Measurements from ENCODE around the gene SLC25A33.
"Not testable (repeated sequence)": the region's sequence is repeated elsewhere in the genome, so short reads cannot be mapped to it uniquely, and the experiment has no call there.

SLC25A33 gene

DNA sequence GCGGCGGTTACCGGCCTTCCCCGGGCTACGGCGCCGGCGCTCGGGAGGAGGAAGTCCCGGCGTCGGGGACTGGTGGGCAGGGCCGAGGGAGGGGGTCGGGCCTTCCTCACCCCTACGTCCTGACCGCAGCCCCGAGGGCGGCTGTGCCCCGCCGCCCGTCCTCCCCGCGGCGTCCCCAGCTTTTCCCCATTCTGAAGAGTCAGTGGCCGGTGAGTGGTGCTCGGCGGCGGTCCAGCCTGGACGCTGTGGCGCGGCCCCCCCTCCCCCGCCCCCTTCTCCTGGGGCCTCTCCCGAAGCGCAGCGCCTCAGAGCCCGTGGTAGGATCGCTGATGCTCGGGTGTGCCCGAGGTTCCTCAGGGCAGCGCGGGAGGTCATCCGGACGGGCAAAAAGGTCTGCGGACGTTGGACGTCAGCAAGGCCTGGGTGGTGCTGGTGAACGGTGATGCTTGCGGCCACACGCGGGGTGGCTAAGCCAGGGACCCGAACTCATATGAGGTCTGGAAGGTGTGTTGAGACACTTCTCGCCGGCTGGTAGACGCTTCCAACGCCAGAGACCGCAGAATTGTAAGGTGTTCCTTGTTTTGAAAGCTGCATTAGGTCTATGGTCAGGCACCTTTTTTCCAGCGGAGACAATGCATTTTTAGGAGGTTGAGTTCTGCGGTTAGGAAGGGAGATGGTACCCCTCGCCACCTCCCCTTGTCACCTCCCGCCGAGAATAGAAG lies 725 bp downstream of the SLC25A33 start:
- peak in 2 of 4 experiments; percentile 13 to 37 for DNase-seq

DNA sequence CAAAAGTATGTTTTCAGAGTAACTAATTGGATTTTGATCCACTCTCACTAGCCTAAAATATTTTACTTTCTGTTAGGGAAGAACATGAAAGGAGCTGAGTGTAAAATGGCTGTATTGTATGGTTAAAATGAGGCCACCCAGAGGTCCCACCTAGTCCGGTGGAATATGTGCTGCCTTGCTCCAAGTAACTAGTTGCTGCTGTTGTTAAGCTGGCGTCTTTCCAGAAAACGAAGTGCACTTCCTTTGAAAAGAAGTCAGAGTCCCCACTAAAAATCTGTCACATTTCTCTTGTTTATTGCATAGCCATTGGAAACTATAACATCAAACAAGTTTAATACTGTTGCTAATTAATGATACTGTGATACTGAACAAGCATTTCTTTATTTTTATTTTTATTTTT lies 3.2 kb downstream of the SLC25A33 start:
- no peak for DNase-seq

DNA sequence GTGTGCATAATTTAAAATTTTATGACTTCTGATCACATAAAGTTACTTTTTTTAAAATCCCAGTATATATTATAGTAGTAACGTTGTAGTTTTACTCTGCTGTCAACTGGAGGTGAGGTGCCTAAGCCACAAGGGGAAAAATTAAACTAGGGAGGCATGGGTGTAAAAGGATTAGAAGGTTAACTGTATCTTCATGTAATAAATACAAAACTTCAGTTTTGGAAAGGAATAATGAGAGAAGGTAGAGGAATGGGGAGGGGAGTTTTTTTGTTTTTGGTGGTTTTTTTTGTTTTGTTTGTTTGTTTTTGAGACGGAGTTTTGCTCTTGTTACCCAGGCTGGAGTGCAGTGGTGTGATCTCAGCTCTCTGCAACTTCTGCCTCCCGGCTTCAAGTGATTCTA lies 5.7 kb downstream of the SLC25A33 start:
- no peak for DNase-seq

DNA sequence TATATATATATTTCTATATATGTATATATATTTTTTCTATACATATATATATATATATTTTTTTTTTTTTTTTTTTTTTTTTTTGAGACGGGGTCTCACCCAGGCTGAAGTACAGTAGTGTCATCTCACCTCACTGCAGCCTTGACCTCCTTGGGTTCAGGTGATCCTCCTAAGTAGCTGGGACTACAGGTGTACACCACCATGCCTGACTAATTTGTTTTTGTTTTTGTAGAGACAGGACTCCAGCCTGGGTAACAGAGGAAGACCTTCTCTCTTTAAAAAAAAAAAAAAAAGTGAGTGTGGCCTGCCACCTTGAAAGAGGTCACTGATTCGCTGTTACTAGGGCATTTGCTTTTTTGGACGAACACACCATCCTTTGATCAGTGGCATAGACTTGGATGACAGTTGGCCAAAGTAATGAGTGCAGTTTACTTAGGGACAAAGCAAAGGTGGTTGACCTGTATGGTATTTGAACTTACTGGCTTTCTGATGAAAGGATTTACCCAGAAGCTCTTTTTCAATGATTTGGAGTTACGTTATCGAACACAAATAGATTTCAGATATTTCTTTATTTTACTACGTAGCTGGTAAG lies 10.8 kb downstream of the SLC25A33 start:
- no peak for DNase-seq

DNA sequence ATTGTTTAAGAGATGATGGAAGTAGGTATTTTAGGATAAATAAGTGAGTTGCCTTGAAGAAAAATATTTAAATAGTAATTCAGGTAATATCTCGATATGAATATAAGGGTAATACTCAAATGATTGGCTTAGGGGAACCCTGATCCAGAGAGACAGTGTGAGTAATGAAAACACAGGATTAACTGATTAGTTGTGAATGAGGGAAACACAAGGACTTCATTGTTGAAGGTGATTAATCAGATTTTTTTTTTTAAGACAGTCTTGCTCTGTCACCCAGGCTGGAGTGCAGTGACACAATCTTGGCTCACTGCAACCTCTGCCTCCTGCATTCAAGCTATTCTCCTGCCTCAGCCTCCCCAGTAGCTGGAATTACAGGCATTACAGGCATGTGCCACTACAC lies 12.7 kb downstream of the SLC25A33 start:
- DNase-seq, result no peak

DNA sequence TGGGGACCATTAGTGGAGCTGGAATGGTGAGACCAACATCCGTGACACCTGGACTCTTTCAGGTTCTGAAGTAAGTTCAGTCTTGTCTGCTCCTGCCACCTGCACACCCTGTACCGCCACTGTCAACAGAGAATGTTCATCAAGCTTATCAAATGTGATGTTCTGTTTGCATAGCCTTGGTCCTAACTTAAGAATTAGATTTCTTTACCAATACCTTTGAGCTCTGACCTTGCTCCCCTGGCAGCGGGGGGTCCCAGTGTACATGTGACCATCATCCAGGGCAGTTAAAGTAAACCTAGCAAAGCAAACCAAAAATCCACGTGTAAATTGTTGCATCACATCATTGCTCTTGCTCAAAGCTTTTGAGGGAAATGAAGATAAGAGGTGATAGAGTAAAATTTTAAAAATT lies 14.5 kb downstream of the SLC25A33 start:
- DNase-seq, result no peak

DNA sequence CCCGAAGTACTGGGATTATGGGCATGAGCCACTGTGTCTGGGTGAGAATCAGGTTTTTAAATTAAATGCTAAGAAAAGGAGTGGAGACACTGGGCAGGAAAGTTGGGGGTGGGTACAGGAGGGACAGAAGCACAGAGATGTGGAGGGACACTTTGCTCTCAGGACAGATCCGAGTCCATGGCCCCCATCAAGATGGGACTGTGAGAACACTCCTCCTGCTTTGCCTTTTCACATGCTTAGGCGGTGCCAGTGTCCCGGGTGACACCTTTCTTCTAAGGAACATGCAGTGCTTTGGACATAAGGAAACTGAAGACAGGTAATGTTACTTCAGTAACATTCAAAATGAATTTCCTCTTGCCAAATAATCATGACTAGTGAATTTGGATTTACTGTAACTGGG lies 16.7 kb downstream of the SLC25A33 start:
- DNase-seq, result no peak

DNA sequence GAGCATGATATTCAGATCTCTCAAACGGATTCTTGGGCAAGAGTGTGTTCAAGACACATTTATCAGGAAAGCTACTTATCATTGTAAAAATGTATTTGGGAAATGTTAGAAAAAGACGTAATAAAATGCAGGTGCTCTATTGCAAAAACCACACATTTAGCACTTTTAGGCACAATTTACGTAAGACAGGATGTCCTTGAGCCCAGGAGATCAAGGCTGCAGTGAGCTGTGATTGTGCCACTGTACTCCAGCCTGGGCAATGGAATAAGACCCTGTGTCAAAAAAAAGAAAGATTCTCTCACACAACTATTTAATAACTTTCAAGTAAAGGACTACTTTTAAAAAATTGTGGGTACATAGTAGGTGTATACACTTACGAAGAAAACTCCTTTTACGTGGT lies 18.4 kb downstream of the SLC25A33 start:
- no peak for DNase-seq

DNA sequence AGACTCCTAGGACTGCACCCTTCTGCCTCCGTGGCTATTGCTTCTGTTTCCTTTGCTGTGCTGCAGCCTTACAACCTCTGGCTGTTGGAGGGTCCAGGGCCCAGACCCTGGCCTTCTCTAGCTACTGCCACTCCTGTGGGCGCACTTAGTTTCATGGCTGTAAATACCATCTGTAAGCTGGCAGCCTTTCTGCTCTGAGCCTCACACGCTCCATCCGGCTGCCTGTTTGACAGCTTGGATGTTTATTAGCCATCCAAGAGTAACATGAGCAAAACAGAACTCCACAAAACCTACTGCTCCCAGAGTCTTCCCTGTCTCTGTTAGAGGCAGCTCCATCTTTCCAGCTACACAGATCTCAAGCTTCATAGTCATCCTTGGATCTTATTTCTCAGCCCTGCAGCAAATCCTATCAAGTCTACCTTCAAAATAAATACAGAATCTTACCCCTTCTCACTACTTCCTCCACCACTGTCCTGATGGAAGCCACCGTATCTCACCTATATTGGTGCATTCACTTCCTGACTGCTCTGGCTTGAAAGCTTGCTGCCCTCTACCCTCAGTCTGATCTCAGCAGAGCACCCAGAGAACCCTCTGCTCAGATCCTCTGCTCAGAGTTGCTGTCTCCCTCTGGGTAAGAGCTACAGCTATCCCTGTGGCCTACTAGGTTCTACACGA lies 19.1 kb downstream of the SLC25A33 start:
- DNase-seq, result no peak

DNA sequence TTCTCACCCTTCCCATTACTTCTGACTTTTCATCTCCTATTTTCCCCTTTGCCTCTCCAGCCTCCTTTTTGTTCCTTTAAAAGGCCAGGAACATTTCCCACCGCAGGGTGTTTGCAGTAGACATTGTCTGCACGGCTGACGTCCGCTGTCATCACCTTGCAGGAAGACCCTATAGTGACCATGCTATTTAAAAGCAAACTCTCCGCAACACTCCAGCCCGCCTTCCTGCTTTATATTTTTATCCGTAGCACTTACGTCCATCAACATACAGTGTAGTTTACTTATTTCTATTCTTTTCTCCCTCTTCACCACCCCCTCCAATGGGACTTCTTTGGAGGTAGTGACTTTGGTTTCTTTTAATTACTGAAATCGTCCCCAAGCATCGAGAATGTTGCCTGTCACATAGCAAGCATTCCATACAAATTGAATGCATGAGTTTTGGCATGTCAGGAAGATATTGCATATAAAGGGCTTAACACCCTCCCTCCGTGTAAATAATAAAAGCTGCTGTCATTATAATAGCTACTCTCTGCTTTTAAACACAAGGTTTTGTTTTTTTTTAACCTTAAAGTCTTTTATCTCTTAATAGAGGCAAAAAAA lies 19.8 kb downstream of the SLC25A33 start:
- DNase-seq, result no peak

DNA sequence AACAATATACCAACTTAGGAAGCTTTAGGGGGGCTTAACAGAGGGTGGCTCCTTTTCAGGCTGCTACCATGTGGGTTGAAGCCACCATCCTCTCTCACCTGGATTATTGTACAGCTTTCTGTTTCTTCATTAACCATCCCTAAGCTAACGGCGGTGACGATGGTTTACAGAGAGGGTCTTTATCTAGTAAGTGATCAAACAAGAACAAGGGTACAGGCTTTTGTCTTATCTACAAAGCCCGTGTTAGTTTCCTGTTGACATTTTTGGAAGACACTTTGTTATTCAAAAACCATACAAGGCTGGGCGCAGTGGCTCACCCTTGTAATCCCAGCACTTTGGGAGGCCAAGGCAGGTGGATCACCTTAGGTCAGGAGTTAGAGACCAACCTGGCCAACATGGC lies 20.4 kb downstream of the SLC25A33 start:
- no peak for DNase-seq

DNA sequence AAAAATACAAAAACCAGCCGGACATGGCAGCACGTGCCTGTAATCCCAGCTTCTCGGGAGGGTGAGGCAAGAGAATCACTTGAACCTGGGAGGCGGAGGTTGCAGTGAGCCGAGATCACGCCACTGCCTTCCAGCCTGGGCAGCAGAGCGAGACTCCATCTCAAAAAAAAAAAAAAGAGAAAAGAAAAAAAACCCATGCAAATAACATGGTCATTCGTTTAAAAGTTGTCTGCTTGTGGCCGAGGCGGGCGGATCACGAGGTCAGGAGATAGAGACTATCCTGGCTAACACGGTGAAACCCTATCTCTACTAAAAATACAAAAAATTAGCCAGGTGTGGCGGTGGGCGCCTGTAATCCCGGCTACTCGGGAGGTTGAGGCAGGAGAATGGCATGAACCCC lies 20.8 kb downstream of the SLC25A33 start:
- DNase-seq, result not testable (repeated sequence)

DNA sequence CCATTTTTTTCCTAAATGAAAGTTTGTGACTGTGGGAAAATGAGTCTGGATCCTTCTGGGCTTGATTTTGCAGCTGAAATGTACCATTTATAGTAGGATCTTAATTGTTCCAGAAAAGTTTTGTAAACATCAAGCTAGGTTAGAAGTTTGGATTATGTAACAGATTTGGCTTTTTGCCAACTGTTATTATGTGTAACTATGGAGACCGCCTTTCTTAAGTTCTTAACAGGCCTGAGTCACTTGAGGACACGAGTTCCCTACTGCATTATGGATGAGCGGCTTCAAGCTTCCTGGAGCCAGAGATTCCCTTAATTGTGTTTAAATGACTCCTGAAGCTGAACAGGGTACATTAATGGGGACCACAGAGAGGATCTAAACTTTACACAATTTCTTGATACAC lies 22.2 kb downstream of the SLC25A33 start:
- DNase-seq, result no peak

DNA sequence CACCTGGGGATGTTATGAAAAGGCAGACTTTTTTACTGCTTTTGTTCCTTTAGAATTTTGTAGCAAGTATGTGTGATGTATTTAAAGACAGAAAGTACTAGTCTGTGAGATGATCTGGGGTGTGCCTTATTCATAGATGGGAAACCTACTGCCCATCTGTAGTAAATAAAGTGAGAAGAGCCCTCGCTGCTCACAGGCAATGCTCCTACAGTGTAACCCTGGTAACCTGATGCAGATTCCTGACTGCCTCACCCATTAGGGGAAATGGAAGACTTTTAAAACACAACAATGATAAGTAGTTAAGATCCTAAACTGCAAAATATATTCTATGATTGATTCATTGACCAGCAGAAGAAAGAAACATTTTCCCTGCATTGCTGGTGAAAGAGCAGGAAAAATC lies 30.0 kb downstream of the SLC25A33 start:
- DNase-seq, result no peak

DNA sequence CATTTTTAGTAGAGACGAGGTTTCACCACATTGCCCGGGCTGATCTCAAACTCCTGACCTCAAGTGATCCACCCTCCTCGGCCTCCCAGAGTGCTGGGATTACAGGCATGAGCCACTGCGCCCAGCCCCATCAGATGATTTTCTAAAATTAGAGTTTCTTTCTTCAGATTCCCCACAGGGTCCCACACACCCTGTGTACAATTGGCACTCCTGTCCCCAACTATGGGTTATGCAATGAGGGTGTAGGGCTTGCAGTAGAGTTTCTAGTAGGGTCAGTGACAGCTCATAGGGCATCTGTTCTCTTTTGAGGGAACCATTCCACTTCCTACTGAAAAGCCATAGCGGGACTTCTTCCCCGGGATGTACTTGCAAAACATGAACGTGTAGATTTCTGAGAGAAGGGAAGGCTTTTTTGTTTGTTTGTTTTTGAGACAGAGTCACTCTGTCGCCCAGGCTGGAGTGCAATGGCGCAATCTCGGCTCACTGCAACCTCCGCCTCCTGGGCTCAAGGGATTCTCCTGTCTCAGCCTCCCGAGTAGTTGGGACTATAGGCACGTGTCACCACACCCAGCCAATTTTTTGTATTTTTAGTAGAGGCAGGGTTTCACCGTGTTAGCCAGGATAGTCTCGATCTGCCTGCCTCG lies 31.7 kb downstream of the SLC25A33 start:
- not testable (repeated sequence) for DNase-seq

DNA sequence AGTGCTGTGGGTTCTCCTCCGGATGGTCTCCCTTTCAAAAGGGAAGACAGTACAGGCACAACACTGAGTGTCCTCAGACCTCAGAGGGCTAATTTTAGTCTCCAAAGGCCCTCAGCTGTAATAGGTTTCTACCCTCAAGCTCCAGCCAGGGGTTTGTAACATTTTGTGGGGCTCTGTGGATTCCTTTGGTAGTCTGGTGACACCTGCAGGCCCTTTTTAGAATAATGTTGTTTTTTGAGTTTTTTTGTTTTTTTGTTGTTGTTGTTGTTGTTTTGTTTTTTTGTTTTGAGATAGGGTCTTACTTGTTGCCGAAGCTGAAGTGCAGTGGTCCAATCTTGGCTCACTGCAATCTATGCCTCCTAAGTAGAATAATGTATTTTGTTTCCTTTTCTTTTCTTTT lies 34.5 kb downstream of the SLC25A33 start:
- no peak for DNase-seq

DNA sequence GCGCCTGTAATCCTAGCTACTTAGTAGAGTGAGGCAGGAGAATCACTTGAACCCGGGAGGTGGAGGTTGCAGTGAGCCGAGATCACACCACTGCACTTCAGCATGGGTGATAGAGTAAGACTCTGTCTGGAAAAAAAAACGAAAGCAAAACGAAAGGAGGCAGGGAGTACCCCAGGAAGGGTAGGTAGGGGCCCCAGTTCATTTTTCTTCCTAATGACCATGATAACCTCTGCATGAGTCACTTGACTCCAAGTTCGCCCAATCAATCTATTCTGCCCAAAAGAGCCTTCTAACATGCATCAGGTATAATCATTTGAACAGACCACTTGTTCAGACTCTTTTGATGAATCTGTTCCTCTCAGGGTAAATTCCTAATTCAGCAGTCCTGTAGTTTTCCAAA lies 36.2 kb downstream of the SLC25A33 start:
- no peak for DNase-seq

DNA sequence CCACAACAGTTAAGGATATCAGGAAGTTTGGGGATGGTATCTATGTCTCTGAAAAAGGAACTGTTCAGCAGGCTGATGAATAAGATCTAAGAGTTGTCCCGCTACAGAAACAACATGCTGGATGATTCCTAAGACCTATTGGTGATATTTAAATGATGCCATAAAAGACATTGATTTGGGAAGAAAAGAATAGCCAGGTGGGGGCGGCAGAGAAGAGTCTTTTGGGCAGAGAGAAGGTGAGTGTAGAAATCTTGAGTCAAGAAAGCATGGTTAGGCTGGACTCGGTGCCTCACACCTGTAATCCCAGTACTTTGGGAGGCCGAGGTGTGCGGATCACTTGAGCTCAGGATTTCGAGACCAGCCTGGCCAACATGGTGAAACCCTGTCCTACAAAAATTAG lies 37.6 kb downstream of the SLC25A33 start:
- no peak for DNase-seq

DNA sequence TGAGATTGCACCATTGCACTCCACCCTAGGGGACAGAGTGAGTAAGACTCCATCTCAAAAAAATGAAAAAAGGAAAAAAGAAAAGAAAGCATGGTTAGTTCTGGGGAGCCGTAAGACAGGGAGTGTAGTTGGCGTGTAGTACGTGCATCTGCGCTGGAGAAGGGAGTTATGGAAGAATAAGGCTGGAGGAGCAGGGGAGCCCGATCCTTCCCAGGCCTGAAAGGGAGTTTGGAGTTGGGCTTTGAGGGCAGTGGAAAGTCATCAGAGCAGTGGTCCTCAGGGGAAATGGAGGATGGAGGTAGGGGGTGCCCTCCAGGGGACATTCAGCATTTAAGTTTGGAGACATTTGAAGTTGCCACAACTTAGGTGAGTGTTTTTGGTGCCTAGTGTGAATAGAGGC lies 38.2 kb downstream of the SLC25A33 start:
- DNase-seq, result no peak

DNA sequence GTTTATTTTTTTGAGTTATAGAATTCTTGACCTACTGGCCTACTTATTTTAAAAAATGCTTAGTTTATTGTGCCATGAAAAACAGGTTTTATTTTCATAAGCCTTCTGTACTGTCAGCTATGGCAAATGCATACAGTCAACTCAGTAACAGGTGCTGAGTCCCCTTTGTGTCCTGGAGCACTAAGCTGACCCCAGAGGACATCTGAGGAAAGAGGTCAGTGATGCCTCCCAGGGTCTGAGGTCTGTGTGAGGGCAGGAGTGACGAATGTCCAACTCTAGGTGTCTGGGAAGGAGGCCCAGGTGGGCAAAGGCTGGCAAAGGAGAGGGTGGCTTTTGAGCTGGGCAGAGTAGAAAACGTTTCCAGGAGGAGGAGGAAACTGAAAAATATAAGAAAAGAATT lies 41.7 kb downstream of the SLC25A33 start:
- no peak for DNase-seq

DNA sequence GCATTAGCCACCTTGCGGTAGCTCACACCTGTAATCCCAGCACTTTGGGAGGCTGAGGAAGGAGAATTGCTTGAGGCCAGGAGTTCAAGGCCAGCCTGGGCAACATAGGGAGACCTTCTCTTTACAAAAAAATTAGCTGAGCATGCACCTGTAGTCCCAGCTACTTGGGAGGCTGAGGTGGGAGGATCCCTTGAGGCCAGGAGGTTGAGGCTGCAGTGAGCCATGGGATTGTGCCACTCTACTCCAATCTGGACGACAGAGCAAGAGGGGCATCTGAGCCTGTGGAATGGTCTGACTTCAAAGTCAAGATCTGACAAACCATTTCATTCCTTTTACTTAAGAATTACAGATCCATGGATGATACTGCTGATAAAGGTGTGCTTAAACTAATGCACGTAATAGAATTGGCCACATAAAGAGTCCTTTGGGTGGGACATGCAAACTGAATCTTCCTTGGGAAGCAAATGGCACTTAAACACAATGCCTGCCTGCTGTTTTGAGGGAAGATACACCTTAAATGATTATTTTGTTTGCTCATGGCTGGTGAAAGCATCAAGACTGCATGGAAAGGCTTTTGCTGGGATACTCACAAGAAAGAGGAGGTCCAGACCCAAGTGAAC lies 47.0 kb downstream of the SLC25A33 start:
- no peak for DNase-seq

DNA sequence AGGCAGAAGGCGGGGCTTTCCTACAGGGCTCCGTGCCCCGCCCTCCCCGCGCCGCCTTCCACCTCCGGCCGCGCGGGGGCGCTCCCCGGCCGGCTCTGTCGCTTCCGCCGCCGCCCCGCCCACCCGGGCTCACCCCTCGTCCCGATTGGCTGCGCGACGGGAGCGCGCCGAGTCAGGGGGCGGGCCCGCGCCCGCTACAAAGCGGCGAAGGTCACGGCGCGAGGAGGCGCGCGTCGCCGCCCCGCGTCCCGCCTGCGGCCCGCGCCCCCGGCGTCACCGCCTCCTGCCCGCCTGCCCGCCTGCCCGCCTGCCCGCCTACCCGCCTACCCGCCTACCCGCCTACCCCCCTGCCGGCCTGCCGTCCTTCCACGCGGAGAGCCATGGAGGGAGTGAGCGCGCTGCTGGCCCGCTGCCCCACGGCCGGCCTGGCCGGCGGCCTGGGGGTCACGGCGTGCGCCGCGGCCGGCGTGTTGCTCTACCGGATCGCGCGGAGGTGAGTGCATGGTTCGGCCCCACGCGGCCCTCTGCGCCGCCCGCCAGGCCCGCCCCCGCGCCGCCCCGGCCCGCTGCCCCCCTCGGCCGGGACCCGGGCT lies 49.4 kb downstream of the SLC25A33 start, which contains the start of gene TMEM201:
Gene TMEM201, plus strand, starts transcription at position 361 of the 593 bp plus-strand sequence. Its CDS starts 20 bp downstream, at position 381.
- DNase-seq, result peak; percentile 80 to 96 (median 85)

All from activated naive CD4-positive, alpha-beta T cell (primary cell).